Right renal cortex interstitium (tissue), 3 donors: ENCODE results near the gene SERINC4. TPM values are rescaled to one million over a fixed set of nuclear protein-coding genes. Genes with fewer than 3 reads are reported as not detected.

Experiments
- DNase-seq, 3 donors: peaks; one replicate each; pipeline ENCODE4 v3.0.0-alpha.2; 2013; ENCODE audit warnings: low read depth in 3 of 3, low spot score in 2 of 3
- polyA plus RNA-seq, 3 donors: library from polyadenylated mRNA; unstranded; fragments of 120-200 nt; gene quantifications; one replicate each; pipeline ENCODE4 v1.2.1, GENCODE V29; 2013; ENCODE audit not compliant: insufficient read length in 3 of 3

The SERINC4 gene
- polyA plus RNA-seq, 3 donors = 0.23 TPM; not detected in 2

DNA sequence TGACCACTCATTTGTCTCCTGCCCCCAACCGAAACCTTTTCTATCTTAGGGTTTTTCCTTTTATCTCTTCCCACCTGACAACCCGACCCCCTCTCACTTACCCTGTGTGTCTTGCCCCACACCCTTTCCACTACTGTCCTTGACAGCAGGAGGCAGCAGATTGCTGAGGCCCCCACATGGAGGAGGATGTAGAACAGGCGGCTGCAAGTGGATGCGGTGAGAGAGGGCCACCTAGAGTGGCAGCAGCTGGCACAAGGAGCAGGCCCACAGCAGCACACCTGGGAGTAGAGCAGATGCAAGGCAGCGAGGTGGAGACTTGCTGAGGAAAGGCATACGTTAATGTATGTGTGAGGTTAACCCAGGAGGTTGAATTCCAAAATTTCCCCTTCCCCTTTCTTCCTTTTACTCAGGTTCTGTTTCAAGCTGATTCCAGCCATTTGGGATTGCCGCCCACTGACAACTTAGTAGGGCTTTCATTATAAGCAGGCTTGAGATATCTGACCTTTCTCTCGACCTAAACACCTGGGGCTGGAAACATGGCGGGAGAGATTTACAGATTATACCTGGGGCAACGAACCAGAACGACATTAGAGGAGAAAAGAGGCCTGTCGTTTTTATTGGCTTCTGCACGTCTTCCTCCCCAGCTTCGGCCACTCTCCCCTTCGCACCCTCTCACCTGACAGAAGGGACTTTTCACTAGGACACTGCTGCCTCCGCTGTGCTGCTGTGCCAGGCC lies 643 bp downstream of the SERINC4 start:
- no peak for DNase-seq

DNA sequence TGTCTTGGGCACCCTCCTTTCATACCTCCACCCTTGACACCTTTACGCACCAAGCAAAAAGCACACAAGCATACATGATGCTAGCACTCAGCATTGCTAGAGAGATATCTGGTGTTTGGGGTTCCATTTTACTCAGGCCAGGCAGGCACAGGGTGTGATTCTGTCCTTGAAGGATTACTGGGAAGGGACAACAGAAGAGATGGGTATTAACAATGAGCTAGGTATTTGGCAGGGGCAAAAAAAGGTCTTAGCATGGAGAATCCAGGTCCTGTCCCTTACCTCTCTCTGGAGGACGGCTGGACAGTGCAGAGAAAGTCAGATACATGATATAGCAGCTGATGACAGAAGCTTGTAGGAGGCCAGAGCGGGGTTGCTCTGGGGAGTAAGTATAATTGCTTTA lies 3.5 kb downstream of the SERINC4 start:
- no peak for DNase-seq

DNA sequence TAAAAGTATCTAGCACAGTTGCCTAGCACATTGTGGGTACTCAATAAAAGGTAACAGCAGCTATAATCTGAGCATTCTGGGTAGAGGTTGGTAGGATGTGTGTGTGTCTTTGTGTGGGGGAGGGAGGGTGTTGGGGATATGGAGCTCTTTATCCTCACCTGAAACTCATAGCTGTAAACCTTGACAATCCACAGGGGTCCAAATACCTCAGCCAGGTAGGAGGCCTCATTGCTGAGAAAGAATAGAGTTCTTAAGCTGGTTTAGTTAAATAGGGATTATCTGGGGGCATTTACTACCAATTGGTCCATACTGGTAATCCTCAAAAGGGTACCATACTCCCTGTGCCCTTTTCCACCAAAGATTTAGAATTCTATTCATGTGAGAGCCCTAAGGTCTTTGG lies 4.0 kb downstream of the SERINC4 start:
- no peak for DNase-seq

DNA sequence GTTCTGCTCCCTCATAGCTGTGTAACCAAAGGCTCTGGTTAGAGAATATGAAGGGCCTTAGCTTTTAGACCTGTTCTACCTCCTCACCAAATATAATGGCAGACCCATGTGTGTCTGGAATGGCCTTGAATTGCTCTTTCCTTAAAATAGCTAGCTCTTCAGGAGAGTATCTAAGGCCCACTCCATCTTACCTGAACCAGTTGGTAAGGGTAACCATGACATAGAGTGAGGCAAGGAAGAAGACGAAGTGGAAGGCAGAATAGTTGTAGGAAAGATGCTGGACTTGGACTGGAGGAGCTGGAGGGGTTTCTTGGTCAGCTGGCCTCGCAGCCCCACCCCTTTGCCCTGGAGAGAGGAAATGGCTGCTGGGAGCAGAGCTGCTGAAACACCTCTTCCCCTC lies 4.8 kb downstream of the SERINC4 start:
- no peak for DNase-seq

DNA sequence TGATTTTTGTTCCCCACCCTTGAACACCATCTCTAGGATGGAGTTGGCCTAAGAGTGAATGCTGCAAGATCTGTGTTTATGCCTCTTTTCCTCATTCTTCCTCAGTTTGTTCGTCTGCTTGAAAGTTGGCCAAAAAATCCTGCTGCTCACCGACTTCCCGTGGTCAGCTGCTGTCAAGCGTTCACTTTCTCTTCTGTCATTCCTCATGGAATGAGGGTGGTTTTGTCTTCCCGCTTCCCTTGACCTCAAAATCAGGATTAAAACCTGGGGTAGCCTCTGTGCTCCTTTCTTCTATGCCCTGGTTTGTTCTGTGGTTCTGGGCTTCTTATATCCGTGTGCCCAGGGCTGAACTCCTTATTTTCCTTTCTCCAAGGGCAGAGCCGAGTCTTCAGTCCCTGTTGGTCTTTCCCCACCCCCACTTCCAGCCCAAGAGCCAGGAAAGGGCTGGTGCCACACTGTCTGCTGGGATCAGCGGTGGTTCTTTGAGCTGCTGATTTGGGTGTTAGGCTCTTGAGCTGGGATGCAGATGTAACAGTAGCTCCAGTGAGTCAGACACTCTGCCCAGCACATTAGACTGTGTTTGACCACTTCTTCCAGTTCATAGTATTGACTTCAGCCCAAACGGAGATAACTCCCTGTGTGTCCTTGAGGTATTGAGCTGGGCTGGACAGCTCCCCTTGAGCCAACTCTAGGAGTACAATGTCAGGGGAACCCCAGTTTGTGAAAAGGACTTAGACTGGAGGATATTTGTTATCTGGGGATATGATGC lies 5.6 kb downstream of the SERINC4 start:
- no peak for DNase-seq

DNA sequence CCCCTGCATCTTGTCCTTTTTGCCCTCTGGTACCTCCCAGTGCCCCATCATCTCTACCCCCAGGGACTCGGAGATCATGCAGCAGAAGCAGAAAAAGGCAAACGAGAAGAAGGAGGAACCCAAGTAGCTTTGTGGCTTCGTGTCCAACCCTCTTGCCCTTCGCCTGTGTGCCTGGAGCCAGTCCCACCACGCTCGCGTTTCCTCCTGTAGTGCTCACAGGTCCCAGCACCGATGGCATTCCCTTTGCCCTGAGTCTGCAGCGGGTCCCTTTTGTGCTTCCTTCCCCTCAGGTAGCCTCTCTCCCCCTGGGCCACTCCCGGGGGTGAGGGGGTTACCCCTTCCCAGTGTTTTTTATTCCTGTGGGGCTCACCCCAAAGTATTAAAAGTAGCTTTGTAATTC lies 6.4 kb downstream of the SERINC4 start:
- DNase-seq = no peak

DNA sequence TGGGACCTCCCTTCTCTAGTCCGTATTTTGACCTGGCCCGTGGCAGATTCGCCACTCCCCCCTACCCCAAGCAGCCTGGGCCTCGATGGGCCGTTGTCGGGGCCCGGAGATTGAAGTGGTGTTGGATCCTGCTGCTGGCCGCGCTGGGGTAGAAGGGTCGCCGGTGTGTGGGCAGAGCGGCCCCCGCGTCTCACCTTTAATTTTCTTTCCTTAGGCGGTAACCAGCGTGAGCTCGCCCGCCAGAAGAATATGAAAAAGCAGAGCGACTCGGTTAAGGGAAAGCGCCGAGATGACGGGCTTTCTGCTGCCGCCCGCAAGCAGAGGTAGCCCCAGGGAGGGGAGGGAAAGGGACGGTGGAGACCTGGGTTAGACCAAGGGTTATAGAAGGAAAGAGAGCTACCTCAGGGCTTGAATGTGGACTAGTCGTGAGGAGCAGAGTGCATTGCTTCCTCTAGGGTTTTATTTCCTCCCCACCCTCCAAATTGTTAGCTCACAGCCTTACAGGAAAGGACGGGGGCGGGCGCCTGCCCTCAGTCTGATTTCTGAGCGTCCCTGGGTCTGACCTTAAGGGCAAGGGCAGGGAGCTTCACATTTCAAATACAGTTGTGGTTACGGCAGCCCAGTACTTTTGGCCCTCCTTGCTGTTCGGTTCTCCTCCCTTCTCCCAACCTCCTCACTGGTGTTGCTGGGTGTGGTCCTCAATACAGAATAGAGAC lies 7.1 kb downstream of the SERINC4 start:
- DNase-seq = no peak

DNA sequence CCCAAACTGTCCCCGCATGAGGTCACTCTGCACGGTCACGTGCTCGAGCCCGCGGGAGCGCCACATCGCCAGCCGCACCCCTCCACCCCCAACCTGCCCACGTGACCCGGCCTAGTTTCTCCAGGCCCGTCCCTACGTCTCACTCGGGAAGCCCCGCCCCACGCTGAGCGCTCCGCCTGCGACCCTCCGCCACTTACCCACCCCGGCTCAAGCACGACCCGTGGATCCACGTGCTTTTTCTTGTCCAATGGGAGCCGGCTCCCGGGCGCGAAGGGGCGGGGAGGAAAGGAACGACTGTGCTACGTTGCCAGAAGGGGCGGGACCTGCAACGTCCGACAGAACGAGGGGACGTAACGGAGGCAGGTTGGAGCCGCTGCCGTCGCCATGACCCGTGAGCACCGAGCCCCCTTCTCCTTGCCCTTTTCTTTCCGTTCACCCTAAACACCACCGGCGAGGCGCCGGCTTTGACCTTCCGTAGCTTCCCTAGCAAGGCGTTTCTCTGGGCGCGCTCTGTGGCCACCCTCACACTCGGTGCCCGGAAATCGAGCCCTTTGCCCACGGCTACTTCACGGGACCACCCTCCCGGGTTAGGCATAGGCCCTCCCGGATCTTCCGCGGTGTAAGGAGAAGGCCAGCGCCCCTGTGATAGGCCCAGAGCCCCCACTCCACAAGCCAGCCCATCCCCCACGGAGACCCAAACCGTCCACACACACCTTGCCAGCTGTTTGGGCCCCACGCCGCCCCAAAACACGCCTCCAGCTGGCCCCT lies 7.8 kb downstream of the SERINC4 start, which contains the start of gene SERF2:
Gene SERF2, plus strand, starts transcription at position 328 of the 768 bp plus-strand sequence. Its CDS starts 57 bp downstream, at position 385.
- peak; percentile 96 to 98 (median 97) for DNase-seq

DNA sequence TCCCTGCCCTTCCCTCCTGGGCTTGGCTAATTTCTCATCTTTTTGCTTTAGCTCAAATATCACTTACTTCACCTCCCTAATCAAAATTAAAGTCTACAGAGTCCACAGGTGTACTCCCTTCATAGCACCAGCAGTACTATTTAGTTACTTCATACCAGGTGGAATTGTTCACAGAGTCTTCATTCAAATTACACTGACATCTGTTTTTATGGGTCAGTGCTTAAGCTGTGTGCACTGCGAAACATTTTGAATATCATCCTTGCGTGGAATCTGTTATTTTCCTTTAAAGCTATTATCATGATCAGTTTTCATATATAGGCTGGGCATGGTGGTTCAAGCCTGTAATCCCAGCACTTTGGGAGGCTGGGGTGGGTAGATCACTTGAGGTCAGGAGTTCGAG lies 10.6 kb downstream of the SERINC4 start:
- no peak for DNase-seq

DNA sequence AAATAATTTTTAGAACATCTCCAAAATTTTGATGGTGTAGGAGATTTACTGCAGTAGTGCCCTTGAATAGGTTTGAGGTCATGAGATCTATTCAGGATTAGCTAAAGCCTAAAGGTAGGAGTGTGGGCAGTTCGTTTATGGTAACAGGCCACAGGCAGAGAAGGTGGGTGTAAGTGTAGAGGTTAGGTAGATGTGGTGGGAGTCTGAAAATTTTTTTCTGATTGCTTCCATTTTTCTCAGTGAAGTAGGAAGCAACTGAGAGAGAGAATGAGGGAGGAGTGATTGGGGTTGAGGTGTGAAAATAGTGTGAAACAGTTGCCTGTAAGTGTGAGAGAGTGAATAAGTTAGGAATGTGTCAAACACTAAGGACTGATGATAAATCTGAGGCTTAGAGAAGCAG lies 21.0 kb downstream of the SERINC4 start:
- no peak for DNase-seq

DNA sequence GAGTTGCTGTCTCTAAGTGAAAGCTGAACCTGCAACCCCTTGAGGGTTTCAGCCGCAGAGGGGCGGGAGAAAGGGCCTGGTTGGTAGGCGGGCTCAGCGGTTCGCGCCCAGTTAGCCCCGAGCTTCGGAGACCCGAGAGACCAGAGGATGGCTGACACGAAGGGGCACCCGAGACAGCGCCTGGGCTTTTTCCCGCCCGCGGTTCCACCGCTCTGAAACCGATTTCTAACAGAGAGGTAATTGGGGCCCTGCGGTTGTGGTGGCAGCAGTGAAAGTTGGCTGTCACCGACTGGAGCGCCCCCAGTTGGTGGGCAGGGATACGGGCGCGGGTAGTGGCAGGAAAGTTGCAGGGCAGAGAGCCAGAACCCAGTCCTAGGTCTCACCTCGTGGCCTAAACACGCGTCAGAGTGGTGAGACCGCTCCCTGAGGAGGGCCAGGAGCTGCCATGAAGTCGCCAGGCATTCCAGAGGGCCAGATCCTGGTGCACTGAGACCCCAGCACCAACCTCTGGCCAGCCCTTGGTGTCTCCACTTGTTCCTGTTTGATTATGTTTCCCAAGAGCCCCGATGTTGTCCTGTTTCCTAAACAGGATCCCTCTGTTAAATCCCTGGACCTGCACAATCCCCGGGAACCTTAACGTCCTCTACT lies 22.6 kb downstream of the SERINC4 start:
- no peak for DNase-seq

DNA sequence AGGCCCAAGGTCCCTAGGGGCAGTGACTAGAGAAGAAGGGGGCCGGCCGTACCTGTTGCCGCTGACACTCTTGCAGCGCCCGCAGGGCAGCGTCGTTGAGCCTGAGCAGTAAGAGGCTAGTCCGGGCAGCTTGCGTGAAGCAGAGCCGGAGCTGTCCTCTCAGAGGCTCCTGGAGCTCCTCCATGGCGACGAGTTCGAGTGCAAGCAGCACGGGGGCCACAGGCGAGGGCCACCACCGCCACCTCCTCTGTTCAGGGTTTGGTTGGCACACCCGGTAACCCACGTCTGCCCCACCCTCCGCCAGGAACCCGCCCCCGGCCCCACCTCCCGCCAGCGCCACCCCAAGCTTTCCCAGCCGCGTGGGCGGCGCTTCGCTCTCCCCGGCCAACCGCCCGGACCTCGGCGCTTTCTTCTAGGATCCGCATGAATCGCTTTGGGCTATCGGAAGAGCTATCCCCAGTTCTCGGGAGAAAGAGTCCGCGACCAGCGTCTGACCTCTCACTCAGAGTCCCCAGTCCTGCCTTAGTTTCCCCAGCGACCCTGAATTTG lies 23.2 kb downstream of the SERINC4 start, which contains the start of gene ELL3:
Gene ELL3, minus strand, starts transcription at position 249 of the 549 bp plus-strand sequence. Its CDS starts 65 bp downstream, at position 184.
- no peak for DNase-seq

DNA sequence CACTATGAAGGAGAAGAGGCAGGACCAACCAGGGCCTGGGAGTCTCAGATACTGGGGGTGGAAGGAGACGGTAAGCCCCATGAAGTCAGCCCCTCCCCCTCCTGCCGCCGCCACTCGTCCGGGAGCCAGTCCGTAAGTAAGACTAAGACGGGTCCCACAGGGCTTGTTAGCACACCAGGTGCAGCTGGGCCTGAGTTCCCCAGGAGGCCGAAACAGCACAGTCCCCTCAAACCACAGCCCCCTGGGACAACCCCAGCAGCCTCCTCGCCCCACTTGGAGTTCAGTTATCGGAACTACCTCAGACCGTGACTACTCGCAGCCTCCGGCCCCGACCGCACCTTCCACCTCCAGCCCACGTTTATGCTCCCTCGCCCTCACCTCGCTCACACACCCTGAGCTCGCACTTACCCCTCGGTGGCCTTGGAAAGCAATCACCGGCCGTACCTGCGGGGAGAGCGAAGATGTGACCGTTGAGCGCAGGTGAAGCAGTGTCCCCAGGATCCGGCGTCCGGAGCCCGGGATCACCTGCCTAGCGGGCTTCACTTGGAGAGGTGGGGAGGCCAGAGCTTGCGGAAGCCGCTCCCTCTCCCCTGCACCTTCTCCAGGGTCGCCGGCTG lies 23.8 kb downstream of the SERINC4 start:
- no peak for DNase-seq

DNA sequence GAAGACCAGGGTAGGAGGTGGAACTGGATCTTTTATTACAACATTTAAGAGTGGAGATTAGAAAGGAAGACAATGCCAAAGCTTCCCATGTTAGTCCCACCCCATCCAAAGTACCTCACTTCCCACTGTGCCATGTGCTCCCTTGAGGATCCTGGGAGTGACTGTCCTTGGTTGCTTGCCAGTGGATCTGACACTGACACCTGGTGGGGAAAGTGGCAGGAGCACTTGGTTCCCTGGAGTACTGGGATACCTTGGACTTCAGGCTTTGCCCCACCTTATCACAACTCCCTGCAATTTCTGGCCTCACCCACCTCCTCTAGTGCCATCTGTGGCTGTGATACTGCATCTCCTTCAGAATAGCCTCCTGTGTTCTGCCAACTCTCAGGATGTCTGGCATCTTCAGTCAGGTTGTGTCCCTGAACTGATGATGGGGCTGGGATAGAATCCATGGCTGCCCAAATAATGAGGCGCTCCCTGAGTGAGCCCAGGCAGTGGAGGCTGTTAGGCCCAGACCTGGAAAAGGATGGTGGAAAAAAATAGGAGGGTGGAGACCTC lies 24.5 kb downstream of the SERINC4 start:
- no peak for DNase-seq

DNA sequence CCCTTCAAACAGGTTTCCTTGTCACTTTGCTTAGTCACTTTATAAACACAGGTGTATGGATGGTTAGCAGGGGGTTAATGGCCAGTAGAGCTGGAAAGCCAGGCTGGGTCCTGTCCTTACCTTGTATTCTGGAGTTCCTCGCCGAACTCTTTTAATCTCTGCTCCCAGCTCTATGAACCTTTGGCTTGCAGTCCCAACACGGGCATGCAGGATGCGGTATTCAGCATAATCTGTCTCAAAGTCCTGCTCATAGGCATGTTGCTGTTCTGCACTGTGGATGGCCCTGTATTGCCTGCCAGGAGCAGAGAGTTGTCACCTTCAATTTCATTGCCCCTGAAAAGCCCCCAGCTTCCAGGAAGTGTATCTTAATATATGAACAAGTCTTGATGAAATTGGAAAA lies 26.0 kb downstream of the SERINC4 start:
- DNase-seq = no peak

DNA sequence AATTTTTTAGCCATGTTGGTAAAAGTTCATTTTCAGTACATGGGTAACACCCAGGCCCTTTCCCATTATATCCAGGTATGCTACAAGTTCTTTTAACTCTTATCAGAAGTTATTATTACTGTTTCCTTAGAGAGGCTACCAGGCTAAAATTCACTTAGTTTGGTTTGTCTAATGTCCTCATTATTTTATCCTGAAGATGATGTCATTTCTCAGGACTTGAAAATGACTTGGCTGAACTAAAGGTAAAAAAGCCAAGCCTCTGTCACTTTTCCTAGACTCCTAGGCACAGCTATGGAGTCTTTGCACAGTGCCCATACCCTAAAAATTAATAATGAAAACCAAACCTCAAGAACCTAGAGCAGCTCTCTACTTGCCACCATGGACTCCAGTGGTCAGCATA lies 27.4 kb downstream of the SERINC4 start:
- no peak for DNase-seq

DNA sequence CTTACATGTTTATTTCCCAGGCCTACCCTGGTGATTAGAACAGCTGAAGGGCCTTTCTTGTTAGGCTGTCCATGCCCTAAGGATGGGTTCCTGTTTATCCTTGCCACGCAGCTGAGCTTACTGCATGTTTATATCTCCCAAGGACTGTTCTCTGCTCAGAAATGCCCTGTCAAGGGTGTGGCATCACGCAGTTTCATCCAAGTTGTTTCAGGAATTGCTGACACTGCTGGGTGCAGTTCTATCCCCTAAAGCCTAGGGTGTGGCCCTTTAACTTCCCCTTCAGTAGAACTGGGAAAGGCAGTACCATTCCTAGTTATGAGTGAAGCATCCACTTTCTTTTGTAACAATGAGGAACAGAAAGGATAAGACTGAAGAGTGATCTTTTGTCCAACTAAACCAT lies 28.2 kb downstream of the SERINC4 start:
- DNase-seq = no peak

DNA sequence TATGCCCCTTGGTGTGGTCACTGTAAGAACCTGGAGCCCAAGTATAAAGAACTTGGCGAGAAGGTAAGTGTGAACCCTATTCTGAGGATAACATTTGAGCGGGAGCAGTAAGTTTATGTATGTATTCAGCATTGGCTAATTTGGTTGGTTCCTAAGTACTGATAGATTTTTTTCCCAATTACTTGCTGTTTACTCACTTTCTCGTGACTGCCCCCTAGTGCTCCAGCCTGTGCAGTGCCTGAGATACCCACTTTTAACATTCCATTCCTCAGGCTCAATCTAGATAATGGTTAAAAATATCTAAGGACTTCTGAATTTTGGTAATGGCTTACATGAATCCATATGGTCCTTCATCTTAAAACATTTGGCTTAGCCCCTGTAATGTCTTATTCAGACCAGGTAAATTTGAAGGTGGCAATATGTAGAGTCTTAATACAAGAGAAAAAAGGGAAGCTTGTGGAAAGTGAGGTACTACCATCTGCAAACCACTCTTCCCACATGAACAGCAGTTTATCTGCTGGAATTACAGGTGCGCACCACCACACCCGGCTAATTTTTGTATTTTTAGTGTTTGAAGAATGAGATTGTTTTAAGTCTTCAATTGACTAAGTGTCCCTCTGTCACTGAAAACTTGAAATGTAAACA lies 30.3 kb downstream of the SERINC4 start:
- DNase-seq = peak in 1 of 3 donors; percentile 23
